GM12878 (cell line): ENCODE data around the gene DLX6. TPM values are rescaled to one million over a fixed set of nuclear protein-coding genes. Genes with fewer than 3 reads are reported as not detected.

Source experiments
- ATAC-seq: fragments of 200-7000 bp; cut with Tn5 transposase; 3 replicates; pipeline ENCODE4 v1.9.1; 2020; ENCODE audit warnings: mild to moderate bottlenecking, moderate library complexity
- BruUV-seq: library from RNA; stranded (reverse); fragments of 400-500 nt; replicated peaks from 2 replicates; lab custom pipeline; 2021; lab: Mats Ljungman, UMichigan
- CTCF ChIA-PET: fragments of 300-600 bp; sonication (Branson Sonifier 250); formaldehyde crosslinking; extraction: SDS; loops from one replicate; lab custom pipeline; 2021; ENCODE audit warnings: inconsistent platforms; lab: Yijun Ruan, JAX
- POLR2A ChIA-PET: fragments of 350-600 bp; formaldehyde crosslinking; extraction: SDS; loops from one replicate; lab custom pipeline; 2021; ENCODE audit warnings: inconsistent platforms; lab: Charles Lee
- RAD21 ChIA-PET: fragments of 300-600 bp; sonication (Branson Sonifier 250); formaldehyde crosslinking; loops from one replicate; lab custom pipeline; 2023; ENCODE audit warnings: antibody characterized with exemption; ENCODE audit not compliant: unreplicated experiment; lab: Charles Lee
- SMC1A ChIA-PET: fragments of 300-600 bp; sonication (Branson Sonifier 250); formaldehyde crosslinking; loops from one replicate; lab custom pipeline; 2023; ENCODE audit not compliant: unreplicated experiment, uncharacterized antibody; lab: Charles Lee
- DNase-seq: peaks from one replicate; pipeline ENCODE4 v3.0.0-alpha.2; 2011; ENCODE audit warnings: low read depth, low spot score
- FAIRE-seq: peaks from 3 replicates; lab custom pipeline; 2011; peaks lifted over from hg19 to GRCh38; lab: Jason Lieb, UNC
- H2AFZ ChIP-seq: 2 replicates; pipeline ENCODE4 v1.6.0; 2011; ENCODE audit warnings: low read depth, low read length, control low read depth; ENCODE audit not compliant: control insufficient read depth
- H3K27ac ChIP-seq: 2 replicates; pipeline ENCODE4 v1.5.1; 2011; ENCODE audit warnings: control low read depth; ENCODE audit not compliant: control insufficient read depth, insufficient read depth
- H3K27me3 ChIP-seq, 2 experiments: replicated peaks in 1 of 2; 2 replicates each; pipeline versions ENCODE4 v1.6.0 to v1.6.1; 2011; ENCODE audit warnings: low read length in 1 of 2; ENCODE audit not compliant: control insufficient read depth in 2 of 2, insufficient read depth in 2 of 2
- H3K36me3 ChIP-seq, 2 experiments: 2 replicates each; pipeline ENCODE4 v1.5.1; 2011; ENCODE audit warnings: low read length in 1 of 2; ENCODE audit not compliant: control insufficient read depth in 2 of 2, insufficient read depth in 2 of 2
- H3K4me1 ChIP-seq: 2 replicates; pipeline ENCODE4 v1.6.1; 2011; ENCODE audit warnings: mild to moderate bottlenecking, low read length, moderate library complexity, mixed read lengths; ENCODE audit not compliant: control insufficient read depth, insufficient read depth
- H3K4me2 ChIP-seq: 2 replicates; pipeline ENCODE4 v1.6.0; 2011; ENCODE audit warnings: control low read depth; ENCODE audit not compliant: control insufficient read depth, insufficient read depth
- H3K4me3 ChIP-seq: fragments of 200-600 bp; sonication (generic); 2 replicates; pipeline ENCODE4 v1.5.1; 2016
- H3K79me2 ChIP-seq: 2 replicates; pipeline ENCODE4 v1.6.0; 2011; ENCODE audit warnings: low read length; ENCODE audit not compliant: control insufficient read depth, insufficient read depth
- H3K9ac ChIP-seq: 2 replicates; pipeline ENCODE4 v1.8.0; 2011; ENCODE audit warnings: low read length, control low read depth, mixed read lengths; ENCODE audit not compliant: control insufficient read depth, insufficient read depth
- H3K9me3 ChIP-seq: replicated peaks from 3 replicates; pipeline ENCODE4 v1.5.1; 2011; ENCODE audit warnings: mild to moderate bottlenecking, low read length; ENCODE audit not compliant: control insufficient read depth, insufficient read depth
- H4K20me1 ChIP-seq: 2 replicates; pipeline ENCODE4 v1.6.0; 2011; ENCODE audit not compliant: control insufficient read depth, insufficient read depth
- BRCA1 ChIP-seq: IDR thresholded peaks from 2 replicates; pipeline ENCODE4 v1.6.1; 2011; ENCODE audit warnings: low read depth, low read length, improper control_type of control experiment
- CBFB ChIP-seq: IDR thresholded peaks from 2 replicates; pipeline ENCODE4 v1.6.1; 2016; ENCODE audit warnings: antibody characterized with exemption, low read depth
- FOXK2 ChIP-seq: fragments of 450-650 bp; IDR thresholded peaks from 2 replicates; pipeline ENCODE4 v1.6.1; 2017; ENCODE audit warnings: mild to moderate bottlenecking, moderate library complexity
- KAT2A ChIP-seq: conservative IDR thresholded peaks from 2 replicates; pipeline ENCODE4 v1.6.1; 2011; ENCODE audit warnings: low read depth, low read length; ENCODE audit not compliant: control insufficient read depth
- MEF2A ChIP-seq: IDR thresholded peaks from 2 replicates; pipeline ENCODE4 v1.6.1; 2011; ENCODE audit warnings: low read depth, mild to moderate bottlenecking, low read length, moderate library complexity; ENCODE audit not compliant: insufficient read depth
- MTA2 ChIP-seq: fragments of 450-650 bp; IDR thresholded peaks from 2 replicates; pipeline ENCODE4 v1.6.1; 2016; ENCODE audit warnings: low read depth, mild to moderate bottlenecking, moderate library complexity
- MTA3 ChIP-seq: IDR thresholded peaks from 2 replicates; pipeline ENCODE4 v1.6.1; 2012; ENCODE audit warnings: low read length, inconsistent platforms, borderline replicate concordance
- NBN ChIP-seq: fragments of 450-650 bp; IDR thresholded peaks from 2 replicates; pipeline ENCODE4 v1.6.1; 2016
- PAX8 ChIP-seq: fragments of 450-650 bp; IDR thresholded peaks from 2 replicates; pipeline ENCODE4 v1.6.1; 2017; ENCODE audit warnings: mild to moderate bottlenecking, moderate library complexity
- PML ChIP-seq: IDR thresholded peaks from 2 replicates; pipeline ENCODE4 v1.6.1; 2012; ENCODE audit warnings: low read length, inconsistent platforms
- RELA ChIP-seq: fragments of 450-650 bp; IDR thresholded peaks from 2 replicates; pipeline ENCODE4 v1.8.0; 2014; ENCODE audit warnings: borderline replicate concordance; ENCODE audit not compliant: partially characterized antibody
- RFX5 ChIP-seq: IDR thresholded peaks from 2 replicates; pipeline ENCODE4 v1.6.1; 2011; ENCODE audit warnings: low read depth, low read length, improper control_type of control experiment
- RUNX3 ChIP-seq: IDR thresholded peaks from 2 replicates; pipeline ENCODE4 v1.6.1; 2012; ENCODE audit warnings: low read length, inconsistent platforms
- SIN3A ChIP-seq: IDR thresholded peaks from 2 replicates; pipeline ENCODE4 v1.6.1; 2012; ENCODE audit warnings: low read depth, low read length, improper control_type of control experiment
- TARDBP ChIP-seq: IDR thresholded peaks from 2 replicates; pipeline ENCODE4 v1.6.1; 2016; ENCODE audit warnings: borderline replicate concordance
- YBX1 ChIP-seq: fragments of 450-650 bp; IDR thresholded peaks from 2 replicates; pipeline ENCODE4 v1.6.1; 2016; ENCODE audit warnings: antibody characterized with exemption
- ZNF274 ChIP-seq: IDR thresholded peaks from one replicate; pipeline ENCODE4 v1.8.0; 2011; ENCODE audit not compliant: insufficient read length, insufficient read depth
- ZZZ3 ChIP-seq: IDR thresholded peaks from 2 replicates; pipeline ENCODE4 v1.6.1; 2011; ENCODE audit warnings: low read depth; ENCODE audit not compliant: control insufficient read depth, insufficient read length
- WGBS: methylation state at CpG from one replicate; pipeline ENCODE4 v1.1.6; 2016; ENCODE audit warnings: low lambda C conversion rate; ENCODE audit not compliant: insufficient replicate concordance, insufficient coverage; ENCODE audit errors: missing lambda C conversion rate; 5-methylcytosine and 5-hydroxymethylcytosine counted together
- in situ Hi-C: fragments of 300-500 bp; cut with MboI; formaldehyde crosslinking; loops from 9 replicates; pipeline ENCODE4 v1.14.3; 2018; ENCODE audit warnings: mixed read lengths
- intact Hi-C: fragments of 100-400 bp; cut with micrococcal nuclease; formaldehyde crosslinking; loops from one replicate; pipeline ENCODE4 v1.14.2; 2022; ENCODE audit not compliant: unreplicated experiment
- polyA plus RNA-seq, 11 experiments: library from polyadenylated mRNA; depleted of rRNA in 4 of 11; unstranded in 6 of 11; stranded (reverse) in 5 of 11; fragments of >200 nt; fragmentation: Nextera tagmentation in 4 of 11; fragmentation: Illumina TruSeq in 1 of 11; extraction: Ambion mirVana in 4 of 11; extraction: Trizol in 1 of 11; gene quantifications; 1 replicate in 1 of 11; 2 replicates in 10 of 11; pipeline versions ENCODE4 v1.2.1 to v1.2.3, GENCODE V29; 2011 to 2016; ENCODE audit warnings: inconsistent platforms in 2 of 11, missing spikeins in 2 of 11, low read depth in 1 of 11
- total RNA-seq, 4 experiments: library from RNA; depleted of rRNA in 3 of 4; stranded (reverse); fragments of >200 nt in 3 of 4; fragmentation: Illumina TruSeq in 1 of 4; extraction: Trizol in 1 of 4; gene quantifications; 2 replicates each; pipeline versions ENCODE4 v1.2.1 to v1.2.3, GENCODE V29; 2013 to 2021
- TF ChIP-seq, protein P1 (sequence below): IDR thresholded peaks from 2 replicates; pipeline ENCODE4 v1.6.1; 2012; ENCODE audit warnings: low read depth, low read length, improper control_type of control experiment
- TF ChIP-seq, protein P2 (sequence below): IDR thresholded peaks from 2 replicates; pipeline ENCODE4 v1.6.1; 2011; ENCODE audit warnings: borderline replicate concordance, low read depth, mild to moderate bottlenecking, moderate library complexity, mixed read lengths, low read length; ENCODE audit not compliant: insufficient read depth; ENCODE audit errors: extremely low read length

The DLX6 gene
- total and polyA plus RNA-seq, 10 of the 15 experiments (the other 5 are each of a cell fraction or from before 2014, with no cell fraction given), result not detected

DNA sequence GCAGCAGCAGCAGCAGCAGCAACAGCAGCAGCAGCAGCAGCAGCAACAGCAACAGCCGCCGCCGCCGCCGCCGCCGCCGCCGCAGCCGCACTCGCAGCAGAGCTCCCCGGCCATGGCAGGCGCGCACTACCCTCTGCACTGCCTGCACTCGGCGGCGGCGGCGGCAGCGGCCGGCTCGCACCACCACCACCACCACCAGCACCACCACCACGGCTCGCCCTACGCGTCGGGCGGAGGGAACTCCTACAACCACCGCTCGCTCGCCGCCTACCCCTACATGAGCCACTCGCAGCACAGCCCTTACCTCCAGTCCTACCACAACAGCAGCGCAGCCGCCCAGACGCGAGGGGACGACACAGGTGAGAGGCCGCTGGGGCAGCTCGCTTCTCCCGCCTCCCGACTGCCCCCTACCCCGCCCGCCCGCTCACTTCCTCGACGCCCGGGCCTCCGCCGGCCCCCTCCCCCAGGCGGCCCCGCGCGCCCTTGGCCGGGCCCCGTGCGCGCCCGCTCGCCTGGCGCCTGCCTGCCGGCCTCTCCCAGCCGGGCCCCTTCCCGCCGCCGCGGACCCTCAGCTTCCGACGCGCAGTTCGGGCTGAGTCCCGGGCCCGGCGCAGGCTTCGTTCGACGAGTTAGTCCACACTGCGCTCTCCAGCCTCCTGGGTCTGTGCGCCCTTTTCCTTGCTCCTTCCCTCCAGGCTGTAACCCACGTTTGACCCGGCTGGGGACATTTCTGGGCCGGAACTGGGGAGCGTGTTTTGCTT is 882 bp downstream of the DLX6 start (continued):
- TF ChIP-seq, protein P1, sequence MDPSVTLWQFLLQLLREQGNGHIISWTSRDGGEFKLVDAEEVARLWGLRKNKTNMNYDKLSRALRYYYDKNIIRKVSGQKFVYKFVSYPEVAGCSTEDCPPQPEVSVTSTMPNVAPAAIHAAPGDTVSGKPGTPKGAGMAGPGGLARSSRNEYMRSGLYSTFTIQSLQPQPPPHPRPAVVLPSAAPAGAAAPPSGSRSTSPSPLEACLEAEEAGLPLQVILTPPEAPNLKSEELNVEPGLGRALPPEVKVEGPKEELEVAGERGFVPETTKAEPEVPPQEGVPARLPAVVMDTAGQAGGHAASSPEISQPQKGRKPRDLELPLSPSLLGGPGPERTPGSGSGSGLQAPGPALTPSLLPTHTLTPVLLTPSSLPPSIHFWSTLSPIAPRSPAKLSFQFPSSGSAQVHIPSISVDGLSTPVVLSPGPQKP, result no peak
- TF ChIP-seq RFX5, result no peak

DNA sequence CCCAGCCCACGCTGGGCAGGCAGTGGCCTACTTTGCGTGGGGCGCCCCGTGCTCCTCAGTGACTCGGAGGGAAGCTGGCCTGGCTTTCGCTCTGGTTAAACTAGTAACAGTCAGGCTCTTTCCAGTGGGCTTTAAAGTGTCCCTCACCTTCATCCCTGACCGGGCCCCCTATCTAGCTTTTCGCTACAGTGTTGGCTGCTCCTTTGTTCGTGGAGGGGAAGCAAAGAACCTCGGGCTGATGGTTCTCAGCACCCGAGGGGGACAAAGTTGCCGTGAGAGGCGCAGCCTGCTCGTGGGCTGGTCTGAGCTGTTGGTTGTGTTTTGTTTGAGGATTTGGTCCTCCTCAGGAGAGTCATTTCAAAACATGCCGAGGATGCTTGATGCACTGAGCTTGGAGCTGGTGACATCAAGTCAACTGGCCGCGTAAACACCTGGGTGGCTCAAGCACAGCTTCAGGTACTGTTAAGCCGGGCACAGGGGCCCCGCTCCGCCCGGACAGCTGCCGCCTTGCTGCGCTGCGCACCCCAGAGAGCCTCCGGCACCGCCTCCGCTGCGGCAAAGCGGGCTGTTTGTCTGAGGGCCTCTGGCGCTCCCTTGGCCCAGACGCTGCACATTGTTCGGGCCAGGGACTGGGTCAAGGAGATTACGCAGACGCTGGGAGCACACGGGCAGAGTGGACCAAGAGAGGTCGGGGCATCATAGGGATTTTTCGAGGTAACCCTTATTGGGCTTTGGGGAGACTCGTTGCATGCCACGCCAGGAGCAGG is 1.6 kb downstream of the DLX6 start:
- intact Hi-C loops, result no loop called here
- Histone ChIP-seq H3K36me3 (no peaks in the 10 kb centered on the region), H3K9me3 (peaks cover 2% of the 10 kb centered on the region; the same call in 2 of the 3 replicates), H3K4me2 (no peak overlapping the region), H3K27ac (no peak overlapping the region), H3K27me3 (peaks cover 9 to 24% of the 10 kb centered on the region in 2 experiments; a peak in 3 of 4 replicates), H3K4me3 (no peak overlapping the region), H4K20me1 (no peaks in the 10 kb centered on the region), H3K79me2 (no peaks in the 10 kb centered on the region), H3K9ac (no peak overlapping the region), H2AFZ (no peak overlapping the region), H3K4me1 (no peaks in the 10 kb centered on the region)
- no TSS peak for BruUV-seq
- RAD21 ChIA-PET, result no interaction called here
- ATAC-seq (no peak), FAIRE-seq (no peak), DNase-seq (no peak)
- CTCF ChIA-PET, result no interaction called here
- in situ Hi-C loops, result no loop called here
- WGBS, result 14% methylated on average over 39 of the region's 39 CpGs
- SMC1A ChIA-PET, result no interaction called here
- TF ChIP-seq FOXK2, result no peak
- no peak for TF ChIP-seq PML
- TF ChIP-seq RUNX3, result no peak
- TF ChIP-seq CBFB, result no peak
- no peak for TF ChIP-seq PAX8
- no peak for TF ChIP-seq YBX1
- TF ChIP-seq ZNF274, result no peak
- TF ChIP-seq RELA, result no peak
- TF ChIP-seq KAT2A, result no peak
- no peak for TF ChIP-seq ZZZ3
- TF ChIP-seq TARDBP, result no peak
- TF ChIP-seq BRCA1, result no peak
- no peak for TF ChIP-seq MEF2A
- TF ChIP-seq MTA2, result no peak
- TF ChIP-seq, protein P2, sequence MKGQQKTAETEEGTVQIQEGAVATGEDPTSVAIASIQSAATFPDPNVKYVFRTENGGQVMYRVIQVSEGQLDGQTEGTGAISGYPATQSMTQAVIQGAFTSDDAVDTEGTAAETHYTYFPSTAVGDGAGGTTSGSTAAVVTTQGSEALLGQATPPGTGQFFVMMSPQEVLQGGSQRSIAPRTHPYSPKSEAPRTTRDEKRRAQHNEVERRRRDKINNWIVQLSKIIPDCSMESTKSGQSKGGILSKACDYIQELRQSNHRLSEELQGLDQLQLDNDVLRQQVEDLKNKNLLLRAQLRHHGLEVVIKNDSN, result no peak
- no peak for TF ChIP-seq NBN
- no peak for TF ChIP-seq SIN3A
- TF ChIP-seq MTA3, result no peak
- POLR2A ChIA-PET, result no interaction called here
